NCI-H2227 (cell line): ENCODE measurements around the gene CD69.

Experiments
- DNase-seq: peaks from one replicate; lab custom pipeline; 2025; ENCODE audit not compliant: unreplicated experiment; lab: John Stamatoyannopoulos, UW

Gene CD69

DNA sequence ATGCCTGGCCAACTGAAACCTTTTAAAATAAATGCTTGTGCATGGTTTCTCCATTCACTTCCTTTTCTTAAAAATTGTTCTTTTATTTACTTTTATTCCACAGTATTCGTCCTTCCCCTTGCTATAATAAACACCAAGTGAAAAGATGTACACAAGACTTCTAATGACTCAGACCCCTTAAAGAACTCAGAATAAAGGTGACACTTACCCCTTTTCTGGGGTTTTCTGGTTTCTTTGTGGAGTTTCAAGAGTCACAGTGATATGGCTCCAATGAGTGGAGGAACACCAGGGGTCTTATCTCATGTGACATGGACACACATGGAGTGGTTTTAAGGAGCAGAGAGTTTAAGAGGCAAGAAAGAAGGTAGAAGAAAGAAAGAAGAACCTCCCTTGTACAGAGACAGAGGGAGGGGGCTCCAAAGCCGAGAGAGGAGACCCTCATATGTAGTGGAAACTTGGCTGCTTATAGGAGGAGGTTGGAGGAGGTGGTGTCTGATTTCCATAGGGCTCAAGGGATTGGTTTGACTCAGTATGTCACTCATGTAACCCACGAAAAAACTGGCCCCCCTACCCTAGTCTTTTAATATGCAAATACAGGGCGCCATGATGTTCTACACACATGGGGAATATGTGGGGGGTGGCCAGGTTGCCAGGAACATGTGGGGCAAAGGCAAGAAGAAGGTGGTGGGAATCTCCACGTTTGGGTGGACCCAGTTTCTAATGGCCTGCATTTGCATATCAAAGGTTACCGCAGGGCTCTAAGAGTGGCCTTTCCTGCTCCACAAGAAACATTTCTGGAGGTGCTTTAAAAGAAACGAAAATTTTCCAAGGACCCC is 22.1 kb upstream of the CD69 start:
- DNase-seq = no peak

DNA sequence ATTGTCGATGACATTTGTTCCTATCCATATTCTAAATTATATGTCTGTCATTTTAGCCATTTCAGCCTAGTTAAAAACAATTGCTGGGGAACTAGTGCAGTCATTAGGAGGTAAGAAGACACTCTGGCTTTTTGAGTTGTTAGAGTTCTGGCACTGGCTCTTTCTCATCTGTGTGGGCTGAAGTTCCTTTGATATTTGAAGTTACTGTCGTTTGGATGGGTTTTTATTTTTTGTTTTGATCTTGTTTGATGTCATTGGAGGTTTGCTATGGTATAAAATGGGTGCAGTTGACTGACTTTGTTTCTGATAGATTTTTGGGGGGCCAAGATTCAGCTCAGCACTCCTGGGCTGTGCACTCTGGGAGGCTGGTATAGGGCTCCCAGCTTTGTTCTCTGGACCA is 20.7 kb upstream of the CD69 start:
- DNase-seq = no peak

- DNase-seq = no peak
Observed at GRCh38 chr12:9779209-9779608, 18.5 kb upstream of the CD69 start.

DNA sequence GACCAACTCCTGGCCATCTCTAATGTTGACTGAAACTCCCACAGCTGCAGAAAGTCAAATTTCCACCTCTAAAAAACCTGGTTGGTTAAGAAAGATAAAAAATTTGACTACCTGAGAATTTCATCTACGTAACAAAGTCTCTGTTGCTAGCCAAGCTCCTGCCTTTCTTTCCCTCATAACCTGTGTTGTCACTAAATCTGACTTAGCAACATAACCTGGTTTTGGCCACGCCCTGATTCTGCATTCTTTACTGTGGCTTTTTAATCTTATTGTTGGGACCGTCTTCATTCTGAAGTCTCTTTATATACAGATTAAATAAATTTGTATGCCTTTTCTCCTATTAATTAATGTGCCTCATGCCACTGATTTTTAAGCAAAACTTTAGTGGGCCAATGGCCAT is 16.1 kb upstream of the CD69 start:
- DNase-seq = no peak

DNA sequence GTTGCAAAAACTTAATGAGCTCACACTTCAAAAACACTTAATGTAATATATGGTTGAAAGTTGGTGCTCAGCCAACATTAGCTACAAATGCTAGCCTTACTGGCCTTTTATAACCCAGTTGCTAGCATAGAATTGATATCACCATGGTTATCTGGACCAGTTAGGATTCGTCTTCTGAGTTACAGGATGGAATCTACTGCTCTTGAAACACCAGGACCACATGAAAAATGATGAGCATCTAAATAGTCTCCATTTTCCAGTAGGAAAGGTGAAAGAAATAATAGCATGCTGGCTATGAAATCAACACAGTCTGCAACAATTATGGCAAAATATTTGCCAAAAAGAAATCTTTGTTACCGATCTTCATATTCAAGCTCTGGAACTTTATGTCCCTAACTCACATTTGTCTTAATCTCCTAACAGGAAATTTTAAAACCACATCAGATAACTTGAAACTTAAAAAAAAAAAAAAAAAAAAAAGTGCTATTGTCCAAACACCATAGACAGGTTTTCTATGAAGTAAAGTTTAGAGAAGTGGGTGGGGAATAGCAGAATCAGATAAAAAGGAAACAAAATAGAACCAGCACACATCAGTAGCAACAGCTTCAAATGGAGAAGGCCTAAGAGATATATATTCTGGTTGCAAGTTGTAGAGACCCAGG is 12.6 kb upstream of the CD69 start:
- no peak for DNase-seq

DNA sequence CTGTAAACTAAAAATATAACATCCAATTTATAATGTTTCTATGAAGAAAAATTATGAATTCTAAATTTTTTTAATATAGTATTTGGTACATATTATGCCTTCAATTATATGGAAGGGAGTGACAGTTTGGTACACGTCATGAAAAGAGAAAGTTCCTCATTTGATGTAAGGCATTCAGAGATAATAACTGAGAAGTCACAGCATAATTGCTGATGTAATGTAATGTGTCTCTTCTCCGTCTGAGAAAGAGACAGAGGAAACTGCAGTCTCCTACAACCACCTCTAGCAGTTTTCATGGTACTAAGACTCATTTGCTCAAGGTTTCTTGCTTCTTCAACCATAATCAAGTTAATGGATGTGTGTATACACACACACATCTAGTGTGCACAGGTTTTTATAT is 2.3 kb upstream of the CD69 start:
- DNase-seq = no peak

GRCh38 chr12:9762369-9762768 is 1.7 kb upstream of the CD69 start:
- DNase-seq = no peak

GRCh38 chr12:9761419-9761781 is 699 bp upstream of the CD69 start:
- DNase-seq = no peak

GRCh38 chr12:9760120-9760519 is 581 bp downstream of the CD69 start:
- no peak for DNase-seq

GRCh38 chr12:9759694-9760093 is 1.0 kb downstream of the CD69 start:
- no peak for DNase-seq

DNA sequence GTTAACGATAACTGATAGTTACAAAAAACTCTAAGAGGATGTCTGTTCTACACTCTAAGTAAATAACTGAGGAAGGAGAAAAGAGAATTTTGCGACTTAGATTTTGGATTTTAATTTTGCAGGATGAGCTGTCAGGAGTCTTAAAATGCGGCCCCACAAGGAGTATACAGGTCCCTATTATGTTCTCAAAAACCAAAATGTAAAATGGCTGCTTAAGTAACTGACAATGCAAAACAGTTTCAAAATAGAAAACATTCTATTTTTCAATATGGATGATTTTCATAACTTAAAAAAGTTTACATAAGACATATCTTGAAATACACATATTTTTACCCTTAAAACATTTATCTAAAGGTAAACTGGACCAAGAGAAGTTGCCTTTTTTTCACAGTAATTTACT is 2.6 kb downstream of the CD69 start:
- no peak for DNase-seq

DNA sequence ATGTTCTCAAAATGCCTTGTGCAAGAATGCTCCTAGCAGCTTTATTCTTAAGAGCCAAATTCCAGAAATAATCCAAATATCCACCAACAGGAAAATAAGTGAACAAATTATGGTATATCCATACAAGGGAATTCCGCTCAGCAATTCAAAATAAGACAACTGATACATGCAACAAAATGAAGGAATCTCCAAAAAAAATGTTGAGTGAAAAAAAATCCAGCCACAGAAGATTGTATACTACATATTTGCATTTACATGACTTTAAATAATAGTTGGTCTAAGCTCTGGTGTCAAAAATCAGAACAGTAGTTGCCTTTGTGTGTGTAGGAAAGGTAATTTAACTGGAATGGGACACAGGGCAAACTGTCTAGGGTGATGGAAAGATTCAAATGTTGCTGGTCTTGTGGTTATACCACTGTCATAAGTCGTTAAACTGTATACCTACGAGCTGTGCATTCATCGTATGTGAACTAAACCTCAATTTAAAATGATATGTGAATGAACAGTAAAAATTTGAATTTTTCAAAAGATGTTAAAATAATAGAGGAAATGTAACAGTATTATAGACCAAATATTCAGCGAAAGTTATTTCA is 3.2 kb downstream of the CD69 start:
- no peak for DNase-seq

GRCh38 chr12:9756706-9757105 is 4.0 kb downstream of the CD69 start:
- DNase-seq = no peak

DNA sequence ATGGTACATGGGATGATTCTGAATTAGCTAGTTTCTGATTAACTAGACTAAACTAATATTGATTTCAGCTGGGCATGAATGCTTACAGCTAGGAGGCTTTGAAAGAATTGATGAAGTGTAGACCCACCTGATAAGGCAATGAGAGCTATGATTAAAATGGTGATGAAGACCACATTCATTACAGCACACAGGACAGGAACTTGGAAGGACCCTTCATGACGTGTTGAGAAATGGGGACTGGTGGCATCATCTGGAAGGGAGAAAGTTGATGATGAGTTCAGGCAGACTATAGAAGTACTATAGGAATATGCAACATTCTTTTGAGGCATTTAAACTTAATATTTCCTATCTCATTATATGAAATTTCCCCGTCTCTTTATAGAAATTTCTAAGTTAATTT is 4.5 kb downstream of the CD69 start:
- no peak for DNase-seq

GRCh38 chr12:9755567-9755966 is 5.1 kb downstream of the CD69 start:
- no peak for DNase-seq

DNA sequence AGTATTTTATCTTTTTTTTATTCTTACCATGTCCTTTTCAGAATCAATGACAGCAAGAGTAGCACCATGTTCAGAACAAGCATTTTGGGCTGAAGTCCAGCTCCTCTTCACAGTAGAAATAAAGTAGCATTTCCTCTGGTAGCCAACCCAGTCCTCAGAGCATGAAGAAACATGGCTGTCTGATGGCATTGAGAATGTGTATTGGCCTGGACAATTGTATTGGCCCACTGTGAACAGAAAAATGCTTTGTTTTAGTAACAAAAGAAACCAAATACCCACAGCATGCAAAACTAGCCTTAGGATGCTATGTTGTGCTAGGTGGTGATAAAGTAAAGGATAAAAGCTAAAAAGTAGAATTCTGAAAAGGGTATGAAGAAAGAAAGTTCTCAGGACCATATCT is 5.7 kb downstream of the CD69 start:
- DNase-seq = no peak

DNA sequence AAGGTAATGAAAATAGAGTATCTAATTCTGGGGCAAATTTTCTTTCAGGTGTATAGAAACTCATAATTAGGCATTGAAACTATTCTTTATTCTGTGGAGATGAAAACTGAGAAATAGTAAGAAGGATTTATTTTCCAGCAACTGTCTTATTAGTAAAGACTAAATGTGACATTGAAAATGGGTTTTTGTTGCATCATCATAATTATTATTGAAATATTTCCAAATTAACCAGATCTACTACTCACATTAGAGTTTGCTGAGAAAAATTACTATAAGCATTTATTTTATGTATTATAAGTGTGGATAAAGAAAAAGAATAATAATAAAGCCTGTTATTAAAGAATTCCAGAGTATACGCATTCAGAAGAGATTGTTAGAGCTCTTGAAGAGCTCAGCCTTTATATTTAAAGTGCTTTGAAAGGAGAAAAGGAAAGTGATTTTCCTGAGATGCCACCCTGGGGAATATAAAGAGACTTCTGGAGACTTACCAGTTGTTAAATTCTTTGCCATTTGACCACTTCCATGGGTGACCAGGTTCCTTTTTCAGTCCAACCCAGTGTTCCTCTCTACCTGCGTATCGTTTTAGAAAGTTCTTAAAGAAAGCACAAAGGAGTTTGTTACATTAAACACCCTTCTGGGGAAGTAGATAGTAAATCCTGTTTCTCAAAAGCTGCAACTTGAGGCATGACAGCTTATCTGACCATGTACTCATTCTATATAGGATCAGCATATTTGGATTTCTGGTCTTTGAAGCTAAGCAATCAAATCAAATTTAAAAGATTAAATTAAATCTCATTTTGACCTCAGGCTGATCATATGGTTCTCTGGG is 6.4 kb downstream of the CD69 start:
- DNase-seq = no peak

DNA sequence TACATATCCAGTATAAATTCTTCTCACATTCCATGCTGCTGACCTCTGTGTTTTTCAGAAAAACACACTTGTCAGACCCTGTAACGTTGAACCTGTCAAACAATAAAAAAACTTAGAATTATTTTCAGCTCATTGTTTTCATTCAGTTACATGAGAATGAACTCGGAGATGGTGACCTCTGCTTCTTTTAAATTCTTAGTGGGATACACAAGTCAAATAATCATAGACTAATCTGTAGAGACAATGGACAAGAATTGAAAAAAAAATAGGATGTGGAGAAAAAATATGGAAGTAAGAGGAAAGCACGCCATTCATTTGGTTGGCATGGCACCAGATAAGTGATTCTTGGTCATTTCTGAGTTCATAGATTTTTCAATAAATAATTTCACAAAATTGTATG is 7.2 kb downstream of the CD69 start:
- no peak for DNase-seq

GRCh38 chr12:9753073-9753472 is 7.6 kb downstream of the CD69 start:
- no peak for DNase-seq

GRCh38 chr12:9752145-9752933 is 8.4 kb downstream of the CD69 start:
- no peak for DNase-seq
